CD4-positive, alpha-beta T cell treated with Interleukin-15 for 1 hour (primary cell): ENCODE results near the gene DEAF1.

Experiments
- DNase-seq: peaks from one replicate; pipeline ENCODE4 v3.0.0-alpha.2; 2020

Gene DEAF1

DNA sequence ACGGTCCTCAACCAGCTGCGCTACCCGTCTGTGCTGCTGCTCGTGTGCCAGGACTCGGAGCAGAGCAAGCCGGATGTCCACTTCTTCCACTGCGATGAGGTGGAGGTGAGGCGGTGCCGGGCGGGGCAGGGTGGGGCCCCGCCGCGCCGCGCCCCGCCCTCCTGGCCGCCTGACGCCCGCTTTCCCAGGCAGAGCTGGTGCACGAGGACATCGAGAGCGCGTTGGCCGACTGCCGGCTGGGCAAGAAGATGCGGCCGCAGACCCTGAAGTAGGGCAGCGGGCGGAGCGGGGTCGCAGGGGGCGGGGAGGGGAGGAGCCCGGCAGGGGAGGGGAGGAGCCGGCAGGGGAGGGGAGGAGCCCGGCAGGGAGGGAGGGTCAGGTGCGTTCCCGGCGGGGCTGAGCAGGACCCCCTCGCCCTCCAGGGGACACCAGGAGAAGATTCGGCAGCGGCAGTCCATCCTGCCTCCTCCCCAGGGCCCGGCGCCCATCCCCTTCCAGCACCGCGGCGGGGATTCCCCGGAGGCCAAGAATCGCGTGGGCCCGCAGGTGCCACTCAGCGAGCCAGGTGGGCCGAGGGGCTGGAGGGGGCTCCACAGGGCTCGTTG is 25.7 kb upstream of the DEAF1 start:
- no peak for DNase-seq

DNA sequence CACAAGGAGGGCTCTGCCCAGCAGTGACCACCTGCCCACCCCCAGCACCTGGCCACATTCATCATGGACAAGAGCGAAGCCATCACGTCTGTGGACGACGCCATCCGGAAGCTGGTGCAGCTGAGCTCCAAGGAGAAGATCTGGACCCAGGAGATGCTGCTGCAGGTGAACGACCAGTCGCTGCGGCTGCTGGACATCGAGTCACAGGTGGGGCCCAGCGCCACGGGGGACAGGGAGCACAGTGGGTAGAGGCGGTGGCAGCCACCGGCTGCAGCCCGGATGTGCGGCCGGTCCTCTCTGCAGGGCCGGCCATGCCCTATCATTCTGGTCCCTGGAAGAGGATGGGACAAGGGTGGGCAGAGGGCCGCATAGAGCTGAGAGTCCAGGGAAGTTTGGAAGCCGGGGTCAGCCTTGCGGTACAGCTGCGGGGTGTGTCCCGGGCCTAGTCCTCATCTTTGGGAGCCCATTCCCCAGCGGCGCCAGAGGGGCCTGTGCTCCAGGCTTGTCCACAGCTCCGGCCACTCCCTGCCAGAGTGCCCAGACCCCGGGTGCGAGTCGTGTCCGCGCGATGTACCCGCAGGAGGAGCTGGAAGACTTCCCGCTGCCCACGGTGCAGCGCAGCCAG is 25.1 kb upstream of the DEAF1 start:
- DNase-seq = no peak

DNA sequence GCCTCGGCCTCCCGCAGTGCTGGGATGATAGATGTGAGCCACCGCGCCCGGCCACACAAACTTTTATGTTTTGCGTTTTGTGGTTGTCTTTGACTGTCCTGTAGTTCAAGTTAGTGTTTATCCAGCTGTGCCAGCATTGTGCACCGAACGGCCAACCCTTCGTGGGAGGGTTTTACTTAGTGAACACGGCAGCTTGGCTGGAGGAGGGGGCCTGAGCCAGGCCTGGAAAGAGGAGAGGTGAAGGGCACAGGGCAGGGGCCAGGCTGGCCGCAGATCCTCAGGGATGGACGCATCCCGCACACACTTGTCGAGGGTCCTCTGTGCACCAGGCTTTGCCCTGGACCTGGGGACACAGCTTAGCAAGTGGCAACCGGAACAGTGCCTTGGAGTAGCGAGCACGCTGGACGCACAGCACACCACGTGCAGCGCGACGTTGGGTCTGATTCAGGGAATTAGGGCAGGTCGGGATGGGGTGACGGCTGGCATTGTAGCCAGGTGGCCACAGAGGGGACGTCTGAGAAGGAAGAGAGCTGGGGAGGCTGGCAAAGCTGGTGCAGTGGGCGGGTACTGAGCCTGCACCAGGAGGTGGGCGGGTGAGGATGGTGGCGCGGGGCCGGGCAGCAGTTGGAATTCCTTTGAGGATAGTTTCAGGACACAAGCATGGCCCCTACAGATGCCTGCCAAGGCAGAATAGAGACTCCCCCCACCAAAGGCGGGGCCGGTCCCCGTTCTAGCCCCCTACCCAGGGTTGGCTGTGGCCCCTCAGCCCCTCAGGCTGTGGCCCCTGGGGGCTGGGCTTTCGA is 24.4 kb upstream of the DEAF1 start:
- no peak for DNase-seq

DNA sequence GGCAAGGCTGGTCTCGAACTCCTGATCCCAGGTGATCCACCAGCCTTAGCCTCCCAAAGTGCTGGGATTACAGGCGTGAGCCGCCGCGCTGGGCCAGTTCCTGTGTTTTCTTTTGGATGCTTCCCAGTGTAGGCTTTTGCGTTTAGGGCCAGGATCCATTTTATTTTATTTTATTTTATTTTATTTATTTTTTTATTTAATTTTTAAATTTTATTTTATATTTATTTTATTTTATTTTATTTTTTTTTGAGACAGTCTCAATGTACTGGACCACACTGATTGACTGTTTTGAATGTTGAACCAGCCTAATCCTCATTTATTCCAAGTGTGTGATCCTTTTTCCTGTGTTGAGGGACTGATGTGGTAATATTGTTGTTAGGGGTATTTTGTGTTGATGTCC is 19.4 kb upstream of the DEAF1 start:
- DNase-seq = no peak

DNA sequence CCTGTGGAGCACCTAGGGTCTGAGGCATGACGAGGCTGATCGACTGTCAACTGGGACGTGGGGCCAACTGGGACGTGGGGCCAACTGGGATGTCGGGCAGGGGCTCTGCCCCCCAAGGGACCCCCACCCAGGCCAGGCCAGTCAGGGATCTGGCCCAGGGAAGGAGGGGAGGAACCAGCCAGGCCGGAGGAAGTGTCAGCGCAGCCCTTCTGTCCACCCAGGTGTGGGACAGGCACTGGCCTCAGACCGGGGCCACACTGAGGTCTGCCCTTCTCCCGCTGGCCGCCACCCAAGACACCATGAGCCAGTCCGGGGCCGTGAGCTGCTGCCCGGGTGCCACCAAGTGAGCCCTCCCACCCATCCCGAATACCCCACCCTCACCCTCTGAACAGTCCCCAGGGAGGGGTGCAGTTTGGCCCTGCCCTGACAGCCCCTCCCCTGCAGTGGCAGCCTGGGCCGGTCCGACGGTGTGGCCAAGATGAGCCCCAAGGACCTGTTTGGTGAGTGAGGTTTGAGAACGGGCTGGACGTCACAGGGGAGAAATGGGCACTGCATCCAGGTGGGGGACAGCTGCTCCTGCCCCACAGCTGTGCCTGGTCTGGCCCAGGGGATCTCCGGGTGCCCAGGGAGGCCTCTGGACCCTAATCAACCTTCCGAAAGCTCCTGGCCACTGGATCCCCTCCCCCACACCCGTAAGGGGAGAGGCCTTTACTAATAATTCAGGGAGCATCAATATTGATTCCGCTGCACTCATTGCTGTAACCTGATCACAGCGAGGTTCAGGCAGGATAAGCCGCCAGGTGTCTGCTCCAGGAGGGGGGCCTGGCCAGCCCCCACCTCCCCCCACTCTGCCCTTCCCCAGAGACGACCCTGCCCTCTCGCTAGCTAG is 14.3 kb upstream of the DEAF1 start:
- DNase-seq = no peak

DNA sequence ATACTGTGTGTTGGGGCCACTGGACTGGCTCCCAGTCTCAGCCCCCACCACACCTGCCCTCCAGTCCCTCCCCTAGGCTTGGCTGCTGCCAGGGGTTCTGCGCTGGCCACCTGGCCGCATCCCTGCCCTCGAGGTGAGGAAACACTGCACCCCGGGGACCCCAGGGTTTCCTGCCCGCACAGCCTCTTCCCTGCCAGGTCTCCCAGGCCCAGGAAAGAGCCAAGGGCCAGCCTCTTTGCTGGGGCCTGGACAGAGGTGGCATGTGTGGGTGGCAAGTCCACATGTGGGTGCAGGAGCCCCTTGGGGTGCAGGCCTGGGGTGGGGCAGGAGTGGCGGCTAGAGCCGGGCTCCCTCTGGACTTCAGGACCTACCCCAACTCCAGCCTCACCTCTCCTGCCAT is 13.5 kb upstream of the DEAF1 start:
- DNase-seq = no peak

DNA sequence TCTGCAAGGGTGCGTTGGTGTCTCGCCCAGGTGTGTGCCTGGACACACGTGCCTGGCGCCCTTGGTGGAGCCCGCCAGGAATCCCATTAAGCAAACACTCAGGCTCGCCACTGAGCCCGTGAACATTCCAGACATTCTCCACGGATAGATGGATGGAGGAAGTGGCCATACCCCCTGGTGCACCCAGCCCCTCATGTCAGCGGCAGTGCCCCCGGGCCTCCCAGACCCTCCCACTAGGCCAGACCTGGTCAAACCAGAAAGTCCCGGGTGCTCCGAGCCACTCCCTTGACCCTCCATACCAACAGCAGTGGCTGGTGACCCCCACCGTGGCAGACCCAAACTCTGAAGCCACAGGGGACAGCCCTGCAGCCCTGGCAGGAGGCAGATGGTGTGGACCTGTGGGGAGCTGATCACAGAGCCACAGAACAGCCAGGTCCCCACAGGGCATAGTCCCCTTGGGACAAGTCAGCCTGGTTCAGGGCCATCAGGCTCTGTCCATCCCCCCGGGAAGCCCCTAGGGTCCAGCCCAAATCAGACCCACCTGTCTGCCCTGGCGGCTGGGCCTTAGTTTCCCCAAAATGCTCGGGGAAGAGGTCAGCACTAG is 12.9 kb upstream of the DEAF1 start:
- no peak for DNase-seq

DNA sequence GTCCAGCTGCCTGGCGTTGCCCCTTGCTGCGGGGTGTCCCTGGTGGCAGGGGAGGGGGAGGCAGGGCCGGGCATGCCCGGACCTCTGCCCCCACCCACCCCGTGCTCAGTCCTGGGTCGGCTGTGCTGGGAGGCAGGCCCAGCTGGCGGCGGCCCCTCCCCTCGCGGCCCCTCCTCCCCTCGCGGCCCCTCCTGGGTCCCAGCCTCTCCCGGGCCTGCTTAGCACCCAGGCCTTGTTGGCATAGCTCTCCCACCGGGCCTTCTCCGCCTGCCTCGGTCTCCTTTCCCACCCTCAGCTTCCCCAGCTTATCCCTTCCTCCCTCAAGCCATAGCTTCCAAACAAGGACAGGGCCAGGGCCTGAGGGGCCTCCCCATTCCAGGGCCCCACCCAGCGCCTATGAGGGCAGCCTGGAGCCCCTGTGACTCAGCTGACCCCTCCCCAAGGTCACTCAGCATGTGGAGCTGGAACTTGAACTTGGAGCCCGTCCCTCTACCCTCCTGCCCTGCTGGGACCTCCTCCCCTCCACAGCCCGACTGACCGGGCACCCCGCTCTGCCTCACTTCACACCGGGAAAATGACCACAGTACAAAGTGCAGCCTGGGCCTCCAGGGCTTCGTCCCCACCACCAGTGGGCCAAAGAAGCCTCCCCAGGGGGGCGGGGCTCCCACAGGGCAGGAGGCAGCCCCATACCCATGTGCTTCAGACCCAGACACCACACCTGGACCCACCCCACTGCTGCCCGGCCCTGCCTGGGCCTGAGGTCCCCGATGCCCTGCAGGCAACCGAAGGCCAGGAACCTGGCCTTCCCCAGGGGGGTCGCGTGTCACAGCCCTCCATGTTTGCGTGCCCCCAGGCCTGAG is 12.2 kb upstream of the DEAF1 start:
- DNase-seq = no peak

DNA sequence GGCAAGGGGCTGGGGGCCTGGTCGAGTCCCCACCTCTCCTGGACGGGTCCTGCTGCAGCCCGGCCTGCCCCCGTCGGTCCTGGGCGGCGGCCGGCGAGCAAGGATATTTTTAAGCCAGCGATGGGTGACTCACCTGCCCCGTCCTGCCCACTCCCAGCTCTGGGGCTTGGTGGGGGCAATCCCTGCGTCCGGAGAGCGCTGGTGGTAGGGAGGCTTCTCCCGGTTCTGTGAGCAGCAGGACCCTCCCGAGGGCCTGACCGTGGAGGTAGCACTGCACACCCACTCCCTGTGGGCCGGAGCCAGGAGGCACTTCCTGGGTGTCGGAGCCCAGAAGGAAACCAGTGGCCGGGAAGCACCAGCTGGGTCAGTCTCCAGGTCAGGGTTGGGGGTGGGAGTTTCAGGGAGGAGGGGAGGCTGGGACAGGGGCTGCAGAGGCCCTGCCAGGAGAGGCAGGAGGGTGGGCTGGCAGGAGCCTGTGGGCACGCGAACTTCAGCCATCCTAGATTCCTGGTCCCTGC is 11.5 kb upstream of the DEAF1 start:
- DNase-seq = no peak

DNA sequence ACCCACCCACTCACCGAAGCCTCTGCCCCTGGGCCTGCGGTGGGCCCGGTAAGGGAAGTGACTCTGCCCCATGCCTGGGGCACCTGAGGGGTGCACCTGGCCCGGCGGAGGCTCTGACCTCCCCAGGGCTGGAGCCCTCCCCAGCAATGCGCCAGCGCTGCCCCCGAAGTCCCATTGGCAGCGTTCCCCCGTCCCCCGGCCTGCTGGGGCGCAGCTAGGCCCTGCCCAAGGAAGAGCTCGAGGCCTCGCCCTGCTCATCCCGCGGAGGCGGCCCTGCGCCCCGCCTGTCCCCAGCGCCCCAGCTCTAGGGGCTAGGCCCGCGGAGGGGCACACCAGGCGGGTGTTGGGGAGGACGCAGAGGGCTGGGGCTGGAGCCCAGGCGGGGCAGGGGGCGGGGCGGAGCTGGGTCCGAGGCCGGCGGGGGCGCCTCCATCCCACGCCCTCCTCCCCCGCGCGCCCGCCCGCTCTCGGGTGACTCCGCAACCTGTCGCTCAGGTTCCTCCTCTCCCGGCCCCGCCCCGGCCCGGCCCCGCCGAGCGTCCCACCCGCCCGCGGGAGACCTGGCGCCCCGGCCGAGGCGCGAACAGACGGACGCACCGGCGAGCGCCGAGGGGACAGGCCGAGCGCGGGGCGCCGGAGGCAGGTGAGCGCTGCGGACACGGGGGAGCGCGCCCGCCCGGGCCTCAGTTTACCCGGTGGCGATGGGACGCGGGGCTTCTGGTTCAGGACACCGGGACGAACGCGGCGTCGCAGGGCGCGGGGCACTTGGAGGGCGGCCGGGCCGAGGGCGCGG is 10.8 kb upstream of the DEAF1 start, which contains the start of gene EPS8L2:
Gene EPS8L2 (plus strand): TSS at position 586 of the 793 bp plus-strand sequence. CDS start 3,177 bp downstream, outside the sequence.
- no peak for DNase-seq

DNA sequence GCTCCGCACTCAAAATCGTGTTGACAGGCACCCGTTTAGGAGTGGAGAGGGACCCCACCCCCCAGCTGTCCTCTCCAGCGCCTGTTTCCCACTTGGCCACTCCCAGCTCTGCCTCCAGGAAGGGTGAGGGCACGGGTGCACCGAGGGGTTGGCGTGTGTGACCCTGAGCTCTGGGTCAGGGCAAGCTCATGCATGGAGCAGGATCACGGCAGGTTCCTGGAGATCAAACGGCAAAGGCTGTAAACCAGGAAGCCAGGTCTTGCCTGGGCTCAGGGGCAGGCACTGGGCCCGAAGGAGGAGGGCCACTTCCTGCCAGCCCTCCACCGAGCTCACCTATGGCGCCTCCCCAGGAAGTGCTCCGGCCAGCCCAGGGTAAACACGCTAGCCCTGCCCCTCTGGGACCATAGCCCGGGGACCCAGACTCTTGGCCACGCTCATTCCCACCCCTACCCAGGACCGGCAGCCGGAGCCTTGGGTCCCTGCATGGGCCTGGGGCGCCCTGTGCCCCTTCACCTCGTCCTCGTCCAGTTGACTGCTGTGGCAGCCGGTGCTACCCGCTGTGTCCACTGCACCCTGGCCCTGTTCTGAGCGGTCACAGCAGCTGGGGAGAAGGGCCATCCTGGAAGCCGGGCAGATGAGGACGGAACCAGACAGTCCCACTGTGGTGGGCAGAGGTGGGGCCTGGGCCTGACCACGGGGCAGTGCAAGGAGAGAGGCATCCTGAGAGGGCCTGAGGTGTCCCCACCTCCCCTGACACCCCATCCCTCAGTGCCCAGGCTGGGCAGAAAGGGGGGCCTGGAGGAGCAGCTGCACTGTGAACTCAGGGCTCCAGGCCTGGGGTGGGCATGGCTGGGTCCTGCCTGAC is 10.0 kb upstream of the DEAF1 start:
- DNase-seq = no peak

DNA sequence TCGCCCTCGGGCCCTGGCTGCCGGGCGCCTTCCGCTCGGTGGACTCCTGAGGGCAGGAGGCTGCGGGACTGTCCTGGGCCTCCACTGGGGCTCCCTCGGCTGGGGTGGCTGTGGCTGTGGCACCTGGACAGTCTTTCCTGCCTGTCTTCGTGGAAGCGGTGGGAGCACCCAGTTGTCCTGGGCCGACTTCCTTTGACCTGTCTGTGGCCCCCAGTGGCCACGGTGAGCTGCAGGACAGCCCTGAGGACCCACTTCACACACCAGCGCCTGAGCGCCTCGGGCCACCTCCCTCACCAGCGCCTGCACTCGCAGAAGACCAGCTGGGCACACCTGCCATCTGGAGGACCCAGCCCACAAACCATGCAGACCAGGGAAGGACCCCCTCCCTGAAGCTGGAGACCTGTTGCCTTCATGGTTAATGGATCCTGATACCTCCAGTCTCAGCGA is 9.2 kb upstream of the DEAF1 start:
- no peak for DNase-seq

DNA sequence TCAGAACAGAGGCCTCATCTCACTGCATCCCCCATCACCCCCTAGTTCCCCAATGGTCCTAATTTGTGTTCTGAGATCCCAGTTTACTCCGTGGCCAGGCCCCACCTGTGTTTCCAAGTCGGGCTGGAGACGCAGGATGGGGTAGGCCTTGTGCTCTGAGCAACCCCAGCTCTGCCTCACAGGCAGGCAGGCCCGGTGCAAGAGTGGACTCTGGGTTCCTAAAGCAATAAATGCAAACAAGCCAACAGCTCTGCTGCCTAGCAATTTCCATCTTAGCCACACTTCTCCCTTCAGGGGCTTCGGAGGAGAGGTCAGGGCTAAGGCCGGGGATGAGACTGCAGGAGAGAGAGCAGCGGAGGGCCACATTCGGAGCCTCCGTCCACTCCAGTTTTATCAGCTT is 8.5 kb upstream of the DEAF1 start:
- DNase-seq = no peak

DNA sequence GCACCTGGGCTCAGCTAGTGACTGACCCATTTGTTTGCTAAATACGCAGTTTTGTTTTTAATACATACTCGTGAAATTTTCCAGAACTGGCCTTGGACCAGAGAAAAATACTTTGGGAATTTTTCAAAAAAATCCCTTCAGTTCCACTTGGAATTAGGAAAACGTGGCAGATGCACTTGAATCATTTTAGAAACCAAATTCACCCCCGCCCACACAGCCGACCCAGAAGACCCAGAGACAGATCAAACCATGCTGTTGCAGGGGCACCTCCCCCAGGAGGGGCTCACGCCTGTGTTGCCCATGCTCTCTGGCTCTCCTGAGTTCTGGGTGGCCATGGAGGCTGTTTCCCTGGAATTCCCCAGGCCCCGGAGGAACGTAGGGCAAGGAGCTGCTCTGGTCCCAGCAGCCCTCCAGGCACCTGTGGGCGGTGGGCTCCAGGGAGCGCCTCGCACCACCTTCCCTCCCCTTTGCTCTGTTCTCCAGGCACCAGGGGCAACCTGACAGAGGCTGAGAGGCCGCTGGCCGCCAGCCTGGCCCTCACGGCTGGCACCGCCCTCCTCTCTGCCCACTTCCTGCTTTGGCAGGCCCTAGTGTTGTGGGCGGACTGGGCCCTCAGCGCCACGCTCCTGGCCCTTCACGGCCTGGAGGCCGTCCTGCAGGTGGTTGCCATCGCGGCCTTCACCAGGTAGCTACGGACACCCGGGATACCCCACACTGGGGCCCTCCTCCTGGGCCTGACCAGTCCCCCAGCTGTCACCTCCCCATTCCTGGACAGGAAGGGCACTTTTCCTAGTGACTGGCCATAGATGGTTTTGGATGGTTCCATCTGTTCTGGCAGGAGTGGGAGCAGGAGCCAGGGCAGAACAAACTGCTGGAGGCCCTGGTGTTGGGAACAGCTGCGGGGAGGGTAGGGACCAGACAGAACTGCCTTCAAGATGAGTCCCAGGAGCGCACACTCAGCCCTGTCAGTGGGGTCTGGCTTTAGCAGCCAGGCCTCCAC is 7.7 kb upstream of the DEAF1 start:
- DNase-seq = no peak

DNA sequence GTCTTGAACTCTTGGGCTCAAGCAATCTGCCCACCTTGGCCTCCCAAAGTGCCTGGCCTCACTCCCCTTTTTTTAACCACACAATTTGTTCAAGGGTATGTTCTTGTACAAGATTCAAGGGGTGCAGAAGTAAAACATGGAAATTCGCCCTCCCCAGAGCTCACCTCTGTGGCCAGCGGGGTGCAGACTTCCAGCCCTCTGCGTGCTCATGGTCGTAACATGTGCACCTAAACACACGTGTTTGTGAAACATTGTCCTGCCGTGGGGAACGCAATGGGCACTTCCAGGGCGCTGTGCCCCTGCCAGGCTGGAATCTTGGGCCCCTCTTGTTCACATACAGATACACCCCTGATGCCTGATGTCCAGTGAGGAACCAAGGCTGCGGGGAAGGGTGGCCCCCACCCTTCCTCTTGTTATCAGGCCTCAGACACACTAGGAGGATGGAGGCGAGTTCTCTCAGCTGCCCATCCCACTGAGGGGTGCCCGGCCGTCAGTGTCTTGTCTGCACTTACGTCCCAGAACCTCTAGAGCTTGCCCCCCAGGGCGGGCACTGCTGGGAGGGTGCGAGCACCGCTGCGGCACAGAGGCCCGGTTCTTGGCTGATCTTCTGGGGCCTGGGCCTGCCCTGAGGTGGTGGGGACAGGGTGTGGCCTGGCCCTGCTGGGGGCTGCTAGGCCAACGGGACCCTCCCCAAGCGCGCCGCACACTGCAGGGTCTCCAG is 6.9 kb upstream of the DEAF1 start:
- no peak for DNase-seq

DNA sequence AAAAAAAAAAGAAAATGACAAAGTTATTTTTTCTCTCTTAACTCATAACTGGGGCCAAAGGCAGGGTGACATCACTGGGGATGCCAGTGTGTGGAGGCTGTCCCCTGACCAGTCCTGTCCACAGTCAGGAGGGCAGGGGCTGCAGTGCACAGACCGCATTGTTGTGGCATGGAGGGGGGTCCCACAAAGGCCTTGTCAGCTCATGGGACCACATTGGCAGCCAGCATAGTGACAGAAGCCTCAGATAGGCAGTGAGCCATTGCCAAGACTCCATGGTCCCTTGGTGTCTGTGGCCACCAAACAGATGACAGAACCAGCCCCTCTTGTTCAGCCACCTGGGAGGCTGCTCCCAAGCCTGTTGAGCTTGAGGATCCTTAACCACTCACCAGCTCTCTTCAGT is 4.7 kb upstream of the DEAF1 start:
- DNase-seq = no peak

DNA sequence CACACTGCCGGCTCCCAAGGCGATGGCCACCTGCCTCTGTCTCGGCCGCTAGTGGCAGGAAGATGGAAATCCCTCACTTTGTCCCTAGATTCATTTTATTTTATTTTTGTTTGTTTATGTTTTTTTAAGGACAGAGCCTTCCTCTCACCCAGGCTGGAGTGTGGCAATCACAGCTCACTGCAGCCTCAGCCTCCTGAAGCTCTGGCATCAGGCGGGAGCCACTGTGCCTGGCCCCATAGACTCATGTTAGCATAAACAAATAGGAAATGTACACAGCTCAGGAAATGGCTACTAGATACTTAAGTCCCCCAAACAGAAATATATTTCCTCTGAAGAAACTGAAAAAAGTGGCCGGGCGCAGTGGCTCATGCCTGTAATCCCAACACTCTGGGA is 4.1 kb upstream of the DEAF1 start:
- no peak for DNase-seq
